ENCODE data around the gene KIF13A.

DNA sequence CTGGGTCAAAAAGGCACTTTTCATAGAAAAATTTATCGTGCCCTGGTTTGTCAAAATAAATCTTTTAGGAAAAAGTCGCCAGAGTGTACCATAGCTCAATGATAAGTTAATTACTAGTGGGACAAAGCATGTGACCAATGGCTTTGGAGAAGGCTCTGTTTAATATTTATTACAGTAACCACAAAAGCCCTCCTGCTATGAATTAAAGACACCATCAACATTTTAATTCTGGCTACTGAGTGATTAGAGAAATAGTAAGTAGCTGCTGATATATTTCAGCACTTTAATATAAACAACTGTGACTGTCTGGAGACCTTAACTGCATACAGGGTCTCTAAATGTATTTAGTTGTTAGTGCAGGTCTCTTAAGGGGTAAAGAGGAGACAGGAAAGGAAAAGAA is 38.3 kb downstream of the KIF13A start:
- TF ChIP-seq, protein P1, sequence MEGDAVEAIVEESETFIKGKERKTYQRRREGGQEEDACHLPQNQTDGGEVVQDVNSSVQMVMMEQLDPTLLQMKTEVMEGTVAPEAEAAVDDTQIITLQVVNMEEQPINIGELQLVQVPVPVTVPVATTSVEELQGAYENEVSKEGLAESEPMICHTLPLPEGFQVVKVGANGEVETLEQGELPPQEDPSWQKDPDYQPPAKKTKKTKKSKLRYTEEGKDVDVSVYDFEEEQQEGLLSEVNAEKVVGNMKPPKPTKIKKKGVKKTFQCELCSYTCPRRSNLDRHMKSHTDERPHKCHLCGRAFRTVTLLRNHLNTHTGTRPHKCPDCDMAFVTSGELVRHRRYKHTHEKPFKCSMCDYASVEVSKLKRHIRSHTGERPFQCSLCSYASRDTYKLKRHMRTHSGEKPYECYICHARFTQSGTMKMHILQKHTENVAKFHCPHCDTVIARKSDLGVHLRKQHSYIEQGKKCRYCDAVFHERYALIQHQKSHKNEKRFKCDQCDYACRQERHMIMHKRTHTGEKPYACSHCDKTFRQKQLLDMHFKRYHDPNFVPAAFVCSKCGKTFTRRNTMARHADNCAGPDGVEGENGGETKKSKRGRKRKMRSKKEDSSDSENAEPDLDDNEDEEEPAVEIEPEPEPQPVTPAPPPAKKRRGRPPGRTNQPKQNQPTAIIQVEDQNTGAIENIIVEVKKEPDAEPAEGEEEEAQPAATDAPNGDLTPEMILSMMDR (conservative IDR thresholded peaks at IDR 0.05; ENCODE audit: low read depth, low read length) = no peak
- TF ChIP-seq EZH2 (IDR thresholded peaks at IDR 0.05; ENCODE audit: borderline replicate concordance, low read depth, low read length, poor library complexity, severe bottlenecking) = no peak

Data from A673 (cell line).